Upper lobe of left lung (tissue), 6 donors: ENCODE results near the gene CCBE1. TPM values are rescaled to one million over a fixed set of nuclear protein-coding genes. Genes with fewer than 3 reads are reported as not detected.

Experiments used
- ATAC-seq, 2 donors: fragments of 200-7000 bp; cut with Tn5 transposase; one replicate each; pipeline ENCODE4 v1.9.1; 2022; ENCODE audit warnings: mild to moderate bottlenecking in 2 of 2, moderate library complexity in 2 of 2; ENCODE audit not compliant: low FRiP score in 2 of 2
- DNase-seq, 2 donors: peaks; one replicate each; pipeline ENCODE4 v3.0.0-alpha.2; 2019 to 2020
- H3K27ac ChIP-seq, 4 donors: fragments of 200-600 bp; sonication (generic); one replicate each; pipeline ENCODE4 v1.5.1; 2016 to 2019
- H3K27me3 ChIP-seq, 4 donors: fragments of 200-600 bp; sonication (generic); one replicate each; pipeline ENCODE4 v1.5.1; 2017 to 2019
- H3K36me3 ChIP-seq, 4 donors: fragments of 200-600 bp; sonication (generic); one replicate each; pipeline ENCODE4 v1.5.1; 2016 to 2019
- H3K4me1 ChIP-seq, 4 donors: fragments of 200-600 bp; sonication (generic); one replicate each; pipeline ENCODE4 v1.5.1; 2018 to 2019
- H3K4me3 ChIP-seq, 4 donors: fragments of 200-600 bp; sonication (generic); one replicate each; pipeline ENCODE4 v1.5.1; 2017 to 2019; ENCODE audit warnings: mild to moderate bottlenecking in 2 of 4, moderate library complexity in 1 of 4
- H3K9me3 ChIP-seq, 4 donors: fragments of 200-600 bp; sonication (generic); one replicate each; pipeline ENCODE4 v1.5.1; 2018 to 2019
- CTCF ChIP-seq, 6 experiments: fragments of 450-650 bp in 4 of 6; fragments of 200-600 bp in 2 of 6; sonication (generic) in 2 of 6; IDR thresholded peaks; one replicate each; pipeline ENCODE4 v1.5.1; 2016 to 2019; ENCODE audit warnings: antibody characterized with exemption in 6 of 6
- EP300 ChIP-seq, 4 donors: sonication (generic); formaldehyde crosslinking; IDR thresholded peaks; one replicate each; pipeline ENCODE4 v1.5.1; 2017; ENCODE audit warnings: antibody characterized with exemption in 4 of 4, control low read depth in 2 of 4
- POLR2A ChIP-seq, 4 donors: fragments of 450-650 bp; IDR thresholded peaks; one replicate each; pipeline ENCODE4 v1.5.1; 2016 to 2017; ENCODE audit warnings: antibody characterized with exemption in 4 of 4, mild to moderate bottlenecking in 2 of 4
- POLR2AphosphoS5 ChIP-seq, 2 donors: sonication (generic); formaldehyde crosslinking; IDR thresholded peaks; one replicate each; pipeline ENCODE4 v1.5.1; 2017; ENCODE audit warnings: antibody characterized with exemption in 2 of 2
- WGBS, 2 donors: methylation state at CpG; one replicate each; pipeline ENCODE4 v1.1.5; 2017 to 2018; 5-methylcytosine and 5-hydroxymethylcytosine counted together
- total RNA-seq, 6 donors: library from RNA; depleted of rRNA in 4 of 6; stranded (reverse); fragments of >200 nt in 4 of 6; gene quantifications; one replicate each; pipeline versions ENCODE4 v1.1.0 to v1.2.1, GENCODE V29; 2016 to 2021
- donor health status: DM: no; HTN: no; CAD: no; lungs with moderate emphysema.
- donor health status: DM: no; HTN: yes; CAD: no; lungs with severe emphysema.

CCBE1 gene
- total RNA-seq, result 10 to 100 TPM in 4 of 6 donors, 1 to 10 TPM in 2; 8.7 to 23.6 (median 12.3) TPM

GRCh38 chr18:59697236-59697932, at the start of gene CCBE1:
Gene CCBE1 (minus strand): TSS chr18:59697423.
- ATAC-seq, result peak; percentile 83 to 85
- peaks cover 0 to 15% (median 7%) of the 10 kb centered on the region in 4 donors for H3K27me3 ChIP-seq
- no peaks in the 10 kb centered on the region for H3K36me3 ChIP-seq
- H3K9me3 ChIP-seq, result no peaks in the 10 kb centered on the region
- peak within 1 kb of the TSS; percentile 43 to 55 (median 51) for H3K4me3 ChIP-seq
- TF ChIP-seq POLR2A (IDR thresholded peaks at IDR 0.05), result peak in 1 of 4 donors; percentile 22
- TF ChIP-seq POLR2AphosphoS5 (IDR thresholded peaks at IDR 0.05), result no peak
- peak; percentile 64 to 85 (median 71) for TF ChIP-seq CTCF (IDR thresholded peaks at IDR 0.05)
- no peak for TF ChIP-seq EP300 (IDR thresholded peaks at IDR 0.05)
- 1 to 2% methylated on average over 20 to 43 of the region's 46 CpGs for WGBS, 2 donors
- DNase-seq, result peak; percentile 47 to 94
- peaks cover 0 to 23% (median 13%) of the 10 kb centered on the region in 4 donors for H3K4me1 ChIP-seq
- peak within 1 kb of the TSS; percentile 69 to 82 (median 79) for H3K27ac ChIP-seq

GRCh38 chr18:59744271-59744721, 47.1 kb upstream of the CCBE1 start:
- peak overlapping the region in 1 of 4 donors; percentile 30 for H3K27ac ChIP-seq
- DNase-seq (no peak), ATAC-seq (no peak)
- WGBS, 2 donors, result 82 to 84% methylated on average over 4 of the region's 4 CpGs
- peaks cover 0 to under 1% (median 0%) of the 10 kb centered on the region in 4 donors for H3K9me3 ChIP-seq
- H3K27me3 ChIP-seq, result no peaks in the 10 kb centered on the region
- no peaks in the 10 kb centered on the region for H3K36me3 ChIP-seq
- H3K4me3 ChIP-seq, result no peak overlapping the region
- H3K4me1 ChIP-seq, result peaks cover 0 to 10% (median 3%) of the 10 kb centered on the region in 4 donors
- peak in 1 of 2 donors; percentile 26 for TF ChIP-seq POLR2AphosphoS5 (IDR thresholded peaks at IDR 0.05)
- no peak for TF ChIP-seq EP300 (IDR thresholded peaks at IDR 0.05)
- TF ChIP-seq POLR2A (IDR thresholded peaks at IDR 0.05), result no peak
- no peak for TF ChIP-seq CTCF (IDR thresholded peaks at IDR 0.05)

GRCh38 chr18:59743566-59743965, 46.3 kb upstream of the CCBE1 start:
- H3K27me3 ChIP-seq, result no peaks in the 10 kb centered on the region
- ATAC-seq (no peak), DNase-seq (no peak)
- no peak for TF ChIP-seq POLR2AphosphoS5 (IDR thresholded peaks at IDR 0.05)
- no peak for TF ChIP-seq POLR2A (IDR thresholded peaks at IDR 0.05)
- no peak for TF ChIP-seq CTCF (IDR thresholded peaks at IDR 0.05)
- no peak for TF ChIP-seq EP300 (IDR thresholded peaks at IDR 0.05)
- no peaks in the 10 kb centered on the region for H3K36me3 ChIP-seq
- H3K4me3 ChIP-seq, result no peak overlapping the region
- H3K27ac ChIP-seq, result peak overlapping the region in 1 of 4 donors; percentile 21
- 41 to 53% methylated on average over 3 of the region's 3 CpGs for WGBS, 2 donors
- peaks cover 0 to 10% (median 3%) of the 10 kb centered on the region in 4 donors for H3K4me1 ChIP-seq
- peaks cover 0 to 8% (median 0%) of the 10 kb centered on the region in 4 donors for H3K9me3 ChIP-seq

GRCh38 chr18:59742325-59743111, 45.3 kb upstream of the CCBE1 start:
- H3K27me3 ChIP-seq, result no peaks in the 10 kb centered on the region
- peak in 1 of 2 donors; percentile 83 for DNase-seq
- TF ChIP-seq EP300 (IDR thresholded peaks at IDR 0.05) (peak in 1 of 4 donors; percentile 75), POLR2A (IDR thresholded peaks at IDR 0.05) (no peak), POLR2AphosphoS5 (IDR thresholded peaks at IDR 0.05) (peak; percentile 31 to 43)
- peak overlapping the region in 2 of 4 donors; percentile 12 to 21 for H3K27ac ChIP-seq
- WGBS, 2 donors, result 57 to 62% methylated on average over 8 of the region's 8 CpGs
- H3K9me3 ChIP-seq, result peaks cover 0 to 9% (median 0%) of the 10 kb centered on the region in 4 donors
- no peak overlapping the region for H3K4me3 ChIP-seq
- no peaks in the 10 kb centered on the region for H3K36me3 ChIP-seq
- H3K4me1 ChIP-seq, result peaks cover 0 to 10% (median 3%) of the 10 kb centered on the region in 4 donors
- ATAC-seq, result peak; percentile 78 to 93

GRCh38 chr18:59740141-59740540, 42.9 kb upstream of the CCBE1 start:
- Histone ChIP-seq H3K4me1 (peaks cover 0 to 10% (median 3%) of the 10 kb centered on the region in 4 donors), H3K4me3 (no peak overlapping the region), H3K9me3 (peaks cover 0 to 9% (median 0%) of the 10 kb centered on the region in 4 donors), H3K27ac (no peak overlapping the region), H3K27me3 (no peaks in the 10 kb centered on the region), H3K36me3 (no peaks in the 10 kb centered on the region)
- no peak for TF ChIP-seq CTCF (IDR thresholded peaks at IDR 0.05)
- no peak for TF ChIP-seq POLR2A (IDR thresholded peaks at IDR 0.05)
- TF ChIP-seq EP300 (IDR thresholded peaks at IDR 0.05), result no peak
- TF ChIP-seq POLR2AphosphoS5 (IDR thresholded peaks at IDR 0.05), result no peak
- DNase-seq (no peak), ATAC-seq (no peak)
